Kidney (tissue), 14 donors: Measurements from ENCODE around the gene EMX1. TPM values are rescaled to one million over a fixed set of nuclear protein-coding genes. Genes with fewer than 3 reads are reported as not detected.

ENCODE experiments used
- DNase-seq, 5 donors: peaks; one replicate each; pipeline ENCODE4 v3.0.0-alpha.2; 2013 to 2020
- FAIRE-seq: peaks from 2 replicates; lab custom pipeline; 2012; peaks lifted over from hg19 to GRCh38; lab: Jason Lieb, UNC
- H3K27ac ChIP-seq, 2 donors: one replicate each; pipeline ENCODE4 v1.7.0; 2013; ENCODE audit warnings: low read depth in 2 of 2, low read length in 2 of 2, inconsistent platforms in 1 of 2
- H3K27me3 ChIP-seq: one replicate; pipeline ENCODE4 v1.7.1; 2013; ENCODE audit warnings: low read length, inconsistent platforms; ENCODE audit not compliant: control insufficient read depth, insufficient read depth
- H3K36me3 ChIP-seq, 3 donors: one replicate each; pipeline versions ENCODE4 v1.7.0 to v1.7.1; 2013; ENCODE audit warnings: low read length in 3 of 3, control low read depth in 1 of 3, inconsistent platforms in 1 of 3; ENCODE audit not compliant: insufficient read depth in 3 of 3, control insufficient read depth in 2 of 3
- H3K4me1 ChIP-seq, 3 donors: one replicate each; pipeline versions ENCODE4 v1.7.0 to v1.7.1; 2013; ENCODE audit warnings: low read length in 3 of 3, inconsistent platforms in 1 of 3, low read depth in 1 of 3; ENCODE audit not compliant: control insufficient read depth in 2 of 3, insufficient read depth in 2 of 3
- H3K4me3 ChIP-seq, 3 donors: one replicate each; pipeline versions ENCODE4 v1.7.0 to v1.8.1; 2013; ENCODE audit warnings: low read length in 3 of 3, control low read depth in 1 of 3, inconsistent platforms in 1 of 3
- H3K9ac ChIP-seq, 3 donors: one replicate each; pipeline versions ENCODE4 v1.7.0 to v1.7.1; 2013; ENCODE audit warnings: low read length in 3 of 3, control low read depth in 1 of 3, inconsistent platforms in 1 of 3
- H3K9me3 ChIP-seq, 3 donors: one replicate each; pipeline versions ENCODE4 v1.7.0 to v1.7.1; 2013; ENCODE audit warnings: low read length in 3 of 3, control low read depth in 1 of 3, inconsistent platforms in 1 of 3; ENCODE audit not compliant: control insufficient read depth in 2 of 3, insufficient read depth in 1 of 3
- intact Hi-C: fragments of 100-400 bp; cut with DNase I; formaldehyde crosslinking; loops from one replicate; pipeline ENCODE4 v1.11.1; 2022
- polyA plus RNA-seq: library from polyadenylated mRNA; stranded (reverse); fragments of 350-450 nt; fragmentation: Illumina TruSeq; extraction: RNeasy Lipid Tissue Mini Kit (QIAGEN cat#74804); gene quantifications from one replicate; pipeline ENCODE4 v1.2.3, GENCODE V29; 2014; ENCODE audit warnings: low read depth, low replicate concordance; ENCODE audit not compliant: insufficient read depth
- total RNA-seq: library from RNA; stranded (reverse); fragmentation: NEBNext Ultra II Directional; extraction: Animal tissue kit (Norgen Biotek cat#: 25700); gene quantifications from one replicate; pipeline ENCODE4 v1.2.1, GENCODE V29; 2021
- TF ChIP-seq, protein P1 (sequence below): IDR thresholded peaks from 3 replicates; pipeline ENCODE4 v1.5.1; 2012; ENCODE audit warnings: mild to moderate bottlenecking, moderate library complexity, borderline replicate concordance; ENCODE audit not compliant: insufficient read depth; ENCODE audit errors: extremely low read depth
- donor health status: control.
- donor health status: control.
- donor health status: control.
- donor health status: control.
- donor health status: control.
- donor health status: DM: yes; HTN: yes; CAD: no.
- donor health status: Normal renal cell carcinoma (clear cell type).

Gene EMX1
- total and polyA plus RNA-seq, 2 donors from 2014 or later, result 19.6 to 132 TPM

DNA sequence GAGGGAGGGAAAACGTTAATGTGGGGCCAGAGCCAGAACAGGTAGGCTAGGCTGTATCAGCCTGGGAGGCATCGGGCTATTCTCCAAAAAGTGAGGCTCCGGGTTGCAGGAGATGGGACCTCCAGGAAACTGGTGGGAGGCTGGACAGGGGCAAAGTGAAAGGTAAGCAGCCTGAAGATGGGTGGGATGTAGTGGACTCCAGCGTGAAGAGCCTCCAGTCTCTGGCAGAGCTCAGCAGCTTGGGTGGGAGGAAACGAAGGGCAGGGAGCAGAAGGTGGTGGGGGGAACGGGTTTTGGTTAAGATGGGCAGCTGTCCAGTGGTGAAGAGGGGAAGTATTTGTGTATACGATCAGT is 3.1 kb upstream of the EMX1 start:
- TF ChIP-seq, protein P1, sequence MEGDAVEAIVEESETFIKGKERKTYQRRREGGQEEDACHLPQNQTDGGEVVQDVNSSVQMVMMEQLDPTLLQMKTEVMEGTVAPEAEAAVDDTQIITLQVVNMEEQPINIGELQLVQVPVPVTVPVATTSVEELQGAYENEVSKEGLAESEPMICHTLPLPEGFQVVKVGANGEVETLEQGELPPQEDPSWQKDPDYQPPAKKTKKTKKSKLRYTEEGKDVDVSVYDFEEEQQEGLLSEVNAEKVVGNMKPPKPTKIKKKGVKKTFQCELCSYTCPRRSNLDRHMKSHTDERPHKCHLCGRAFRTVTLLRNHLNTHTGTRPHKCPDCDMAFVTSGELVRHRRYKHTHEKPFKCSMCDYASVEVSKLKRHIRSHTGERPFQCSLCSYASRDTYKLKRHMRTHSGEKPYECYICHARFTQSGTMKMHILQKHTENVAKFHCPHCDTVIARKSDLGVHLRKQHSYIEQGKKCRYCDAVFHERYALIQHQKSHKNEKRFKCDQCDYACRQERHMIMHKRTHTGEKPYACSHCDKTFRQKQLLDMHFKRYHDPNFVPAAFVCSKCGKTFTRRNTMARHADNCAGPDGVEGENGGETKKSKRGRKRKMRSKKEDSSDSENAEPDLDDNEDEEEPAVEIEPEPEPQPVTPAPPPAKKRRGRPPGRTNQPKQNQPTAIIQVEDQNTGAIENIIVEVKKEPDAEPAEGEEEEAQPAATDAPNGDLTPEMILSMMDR, result no peak
- peak in 1 of 5 donors; percentile 8 for DNase-seq
- no peak overlapping the region for H3K9ac ChIP-seq
- no peak overlapping the region for H3K27ac ChIP-seq
- no peaks in the 10 kb centered on the region for H3K9me3 ChIP-seq
- H3K4me1 ChIP-seq, result peaks cover 0 to 17% (median 14%) of the 10 kb centered on the region in 3 donors
- peaks cover 49% of the 10 kb centered on the region for H3K27me3 ChIP-seq
- no peak overlapping the region for H3K4me3 ChIP-seq
- FAIRE-seq, result no peak
- H3K36me3 ChIP-seq, result no peaks in the 10 kb centered on the region
- intact Hi-C loops, result no loop called here

- intact Hi-C loops, result no loop called here
- TF ChIP-seq, protein P1, result no peak
- H3K36me3 ChIP-seq, result no peaks in the 10 kb centered on the region
- no peak for FAIRE-seq
- H3K4me1 ChIP-seq, result peaks cover 0 to 17% (median 14%) of the 10 kb centered on the region in 3 donors
- no peak overlapping the region for H3K27ac ChIP-seq
- peak overlapping the region in 2 of 3 donors; percentile 47 to 61 for H3K4me3 ChIP-seq
- H3K27me3 ChIP-seq, result peaks cover 52% of the 10 kb centered on the region
- peak in 1 of 5 donors; percentile 20 for DNase-seq
- peak overlapping the region in 1 of 3 donors; percentile 46 for H3K9ac ChIP-seq
- no peaks in the 10 kb centered on the region for H3K9me3 ChIP-seq
These were observed 2.6 kb upstream of the EMX1 start for GRCh38 chr2:72914589-72915319.

DNA sequence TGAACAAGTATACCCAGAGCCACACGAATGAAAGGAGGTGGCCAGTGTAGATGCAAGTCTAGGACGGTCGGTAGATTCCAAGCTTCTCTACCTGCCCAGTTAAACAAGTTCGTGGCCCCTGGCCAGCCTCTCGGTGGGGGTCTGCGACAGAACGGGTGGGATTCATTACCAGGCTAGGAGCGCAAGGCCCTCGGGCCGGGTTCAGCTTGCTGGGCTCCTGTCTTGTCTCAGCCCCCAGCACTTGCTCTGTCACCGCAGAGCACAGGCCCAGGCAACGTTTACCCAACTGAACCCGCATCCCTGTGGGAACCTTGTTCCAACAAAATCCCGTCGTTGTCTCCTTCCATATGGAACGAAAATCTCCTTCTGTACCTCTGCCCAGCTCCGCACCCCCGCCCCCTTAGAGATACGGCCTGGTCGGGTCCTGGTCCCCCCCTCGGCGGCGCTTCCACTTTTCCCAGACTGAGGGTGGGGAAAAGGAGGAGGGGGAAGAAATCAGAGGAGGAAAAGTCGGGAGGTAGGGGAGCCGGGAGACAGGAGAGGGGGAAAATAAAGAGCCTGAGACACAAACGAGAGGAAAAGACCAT is 1.9 kb upstream of the EMX1 start:
- peak overlapping the region in 1 of 3 donors; percentile 46 for H3K9ac ChIP-seq
- FAIRE-seq (no peak), DNase-seq (peak in 1 of 5 donors; percentile 14)
- intact Hi-C loops, result no loop called here
- peak overlapping the region in 1 of 2 donors; percentile 93 for H3K27ac ChIP-seq
- H3K36me3 ChIP-seq, result peaks cover 0 to 3% (median 0%) of the 10 kb centered on the region in 3 donors
- peaks cover 53% of the 10 kb centered on the region for H3K27me3 ChIP-seq
- H3K9me3 ChIP-seq, result no peaks in the 10 kb centered on the region
- peaks cover 0 to 17% (median 14%) of the 10 kb centered on the region in 3 donors for H3K4me1 ChIP-seq
- peak overlapping the region; percentile 6 to 61 (median 47) for H3K4me3 ChIP-seq
- TF ChIP-seq, protein P1, result no peak
